ENCODE results near the gene GSC2. TPM values are rescaled to one million over a fixed set of nuclear protein-coding genes. Genes with fewer than 3 reads are reported as not detected.

GSC2 gene
- total RNA-seq, 3 donors from 2014 or later (not counting 1 experiment from before 2014, with no cell fraction given), result not detected

DNA sequence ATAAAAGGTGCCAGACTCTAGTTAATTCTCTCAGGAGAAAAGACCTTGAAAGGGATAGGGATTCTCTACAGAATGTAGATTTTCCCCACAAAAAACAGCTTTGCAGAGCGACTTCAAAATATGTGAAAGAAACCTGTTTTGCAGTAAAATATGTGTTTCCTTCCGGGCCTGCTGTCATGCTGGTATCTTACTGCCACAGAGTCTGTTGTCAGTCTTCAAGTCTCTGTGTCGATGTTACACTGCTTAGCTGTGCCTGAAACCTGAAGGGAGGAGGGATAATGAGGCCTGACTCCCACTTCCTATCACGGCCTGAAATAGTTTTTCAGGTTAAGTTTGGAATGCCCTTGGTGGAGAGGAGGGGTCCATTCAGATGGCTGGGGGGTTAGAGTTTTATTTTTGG, 26.2 kb downstream of the GSC2 start:
- intact Hi-C loops (cut with micrococcal nuclease), result loop anchor here (2.0 to 10.0 kb wide), 4 partner anchors 55 to 353 kb away; partner anchors contain the start of genes CDC45, CLTCL1, HIRA and MRPL40
- Histone ChIP-seq H3K27me3 (ENCODE audit: control insufficient read depth, insufficient read depth, low read length) (no peaks in the 10 kb centered on the region), H3K27ac (ENCODE audit: low read length) (no peak overlapping the region), H3K4me3 (ENCODE audit: low read length) (no peak overlapping the region), H3K4me1 (ENCODE audit: control insufficient read depth, insufficient read depth, low read length) (peaks cover 33% of the 10 kb centered on the region), H3K36me3 (ENCODE audit: control insufficient read depth, insufficient read depth, low read length) (no peaks in the 10 kb centered on the region), H3K9me3 (ENCODE audit: control insufficient read depth, insufficient read depth, low read length) (no peaks in the 10 kb centered on the region)
- WGBS (ENCODE audit: insufficient coverage), result 93% methylated on average over 4 of the region's 4 CpGs
- H3K9me3 Mint-ChIP-seq, result no peaks in the 10 kb centered on the region
- ATAC-seq (no peak), DNase-seq (no peak)
- TF ChIP-seq, protein P1, sequence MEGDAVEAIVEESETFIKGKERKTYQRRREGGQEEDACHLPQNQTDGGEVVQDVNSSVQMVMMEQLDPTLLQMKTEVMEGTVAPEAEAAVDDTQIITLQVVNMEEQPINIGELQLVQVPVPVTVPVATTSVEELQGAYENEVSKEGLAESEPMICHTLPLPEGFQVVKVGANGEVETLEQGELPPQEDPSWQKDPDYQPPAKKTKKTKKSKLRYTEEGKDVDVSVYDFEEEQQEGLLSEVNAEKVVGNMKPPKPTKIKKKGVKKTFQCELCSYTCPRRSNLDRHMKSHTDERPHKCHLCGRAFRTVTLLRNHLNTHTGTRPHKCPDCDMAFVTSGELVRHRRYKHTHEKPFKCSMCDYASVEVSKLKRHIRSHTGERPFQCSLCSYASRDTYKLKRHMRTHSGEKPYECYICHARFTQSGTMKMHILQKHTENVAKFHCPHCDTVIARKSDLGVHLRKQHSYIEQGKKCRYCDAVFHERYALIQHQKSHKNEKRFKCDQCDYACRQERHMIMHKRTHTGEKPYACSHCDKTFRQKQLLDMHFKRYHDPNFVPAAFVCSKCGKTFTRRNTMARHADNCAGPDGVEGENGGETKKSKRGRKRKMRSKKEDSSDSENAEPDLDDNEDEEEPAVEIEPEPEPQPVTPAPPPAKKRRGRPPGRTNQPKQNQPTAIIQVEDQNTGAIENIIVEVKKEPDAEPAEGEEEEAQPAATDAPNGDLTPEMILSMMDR (IDR thresholded peaks at IDR 0.05), result no peak
- H3K36me3 Mint-ChIP-seq, result no peaks in the 10 kb centered on the region
- no peaks in the 10 kb centered on the region for H3K27me3 Mint-ChIP-seq (ENCODE audit: low read depth in 2 of 2)
- peaks cover 27 to 34% of the 10 kb centered on the region in 2 donors for H3K4me1 Mint-ChIP-seq
- no peak overlapping the region for H3K4me3 Mint-ChIP-seq
- H3K27ac Mint-ChIP-seq, result no peak overlapping the region

DNA sequence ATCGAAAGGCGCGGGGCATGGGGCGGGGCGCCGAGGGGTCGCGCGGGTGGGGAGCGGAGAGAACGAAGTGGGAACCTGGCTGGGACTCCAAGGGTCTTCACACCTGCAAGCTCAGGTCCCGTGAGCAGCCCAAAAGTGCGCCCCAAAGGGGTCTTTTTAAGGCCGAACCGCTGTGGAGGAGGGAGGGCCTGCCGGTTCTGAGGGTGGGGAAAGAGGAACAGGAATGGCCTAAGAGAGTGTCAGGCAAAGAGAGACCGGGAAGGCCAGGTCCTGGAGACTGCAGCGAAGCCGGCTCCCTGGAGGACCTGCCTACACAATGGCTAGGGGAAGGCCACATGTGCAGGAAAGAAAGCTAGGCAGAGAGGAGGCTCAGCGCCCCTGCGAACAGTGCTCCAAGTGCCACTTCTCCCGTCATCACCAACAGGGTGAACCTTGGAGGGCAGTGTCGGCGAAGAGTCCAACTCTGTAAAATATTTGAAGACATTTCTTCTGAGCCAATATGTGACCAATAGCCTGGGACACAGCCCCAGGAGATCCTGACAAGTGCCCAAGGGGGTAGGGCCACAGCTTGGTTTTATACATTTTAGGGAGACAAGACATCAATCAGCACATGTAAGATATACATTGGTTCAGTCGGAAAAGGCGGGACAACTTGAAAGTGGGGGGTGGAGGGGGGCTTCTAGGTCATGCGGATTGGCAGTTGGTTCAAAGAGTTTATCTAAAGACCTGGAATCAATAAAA, 27.2 kb downstream of the GSC2 start:
- H3K27ac ChIP-seq (ENCODE audit: low read length), result peak overlapping the region; percentile 35
- H3K4me3 ChIP-seq (ENCODE audit: low read length), result peak overlapping the region; percentile 47
- H3K27ac Mint-ChIP-seq, result peak overlapping the region in 1 of 2 donors; percentile 90
- ATAC-seq, result no peak
- H3K4me3 Mint-ChIP-seq, result peak overlapping the region; percentile 84
- no peaks in the 10 kb centered on the region for H3K9me3 Mint-ChIP-seq
- no peaks in the 10 kb centered on the region for H3K36me3 Mint-ChIP-seq
- peaks cover 43% of the 10 kb centered on the region for H3K4me1 ChIP-seq (ENCODE audit: control insufficient read depth, insufficient read depth, low read length)
- TF ChIP-seq, protein P1 (IDR thresholded peaks at IDR 0.05), result no peak
- intact Hi-C loops (cut with micrococcal nuclease), result loop anchor here (1.0 to 10.0 kb wide), 6 partner anchors 14 to 354 kb away; partner anchors contain the start of genes CDC45, CLTCL1, ESS2 and HIRA
- DNase-seq, result no peak
- no peaks in the 10 kb centered on the region for H3K36me3 ChIP-seq (ENCODE audit: control insufficient read depth, insufficient read depth, low read length)
- no peaks in the 10 kb centered on the region for H3K9me3 ChIP-seq (ENCODE audit: control insufficient read depth, insufficient read depth, low read length)
- no peaks in the 10 kb centered on the region for H3K27me3 ChIP-seq (ENCODE audit: control insufficient read depth, insufficient read depth, low read length)
- 25% methylated on average over 27 of the region's 27 CpGs for WGBS (ENCODE audit: insufficient coverage)
- no peaks in the 10 kb centered on the region for H3K27me3 Mint-ChIP-seq (ENCODE audit: low read depth in 2 of 2)
- H3K4me1 Mint-ChIP-seq, result peaks cover 29 to 39% of the 10 kb centered on the region in 2 donors

GRCh38 chr22:19122143-19122751, 27.8 kb downstream of the GSC2 start, which contains the start of gene DGCR2:
Gene DGCR2, minus strand, starts transcription at chr22:19122412. Its CDS starts 206 bp downstream, at chr22:19122206.
- Histone ChIP-seq H3K27me3 (ENCODE audit: control insufficient read depth, insufficient read depth, low read length) (no peaks in the 10 kb centered on the region), H3K9me3 (ENCODE audit: control insufficient read depth, insufficient read depth, low read length) (no peaks in the 10 kb centered on the region), H3K4me1 (ENCODE audit: control insufficient read depth, insufficient read depth, low read length) (peaks cover 49% of the 10 kb centered on the region), H3K4me3 (ENCODE audit: low read length) (peak within 1 kb of the TSS; percentile 93), H3K27ac (ENCODE audit: low read length) (peak within 1 kb of the TSS; percentile 77), H3K36me3 (ENCODE audit: control insufficient read depth, insufficient read depth, low read length) (no peaks in the 10 kb centered on the region)
- under 1% methylated on average over 67 of the region's 67 CpGs for WGBS (ENCODE audit: insufficient coverage)
- Mint-ChIP-seq H3K36me3 (no peaks in the 10 kb centered on the region), H3K9me3 (no peaks in the 10 kb centered on the region), H3K27me3 (ENCODE audit: low read depth in 2 of 2) (no peaks in the 10 kb centered on the region), H3K27ac (peak within 1 kb of the TSS; percentile 63 to 90), H3K4me1 (peaks cover 36 to 43% of the 10 kb centered on the region in 2 donors), H3K4me3 (peak within 1 kb of the TSS; percentile 88)
- TF ChIP-seq, protein P1 (IDR thresholded peaks at IDR 0.05), result no peak
- ATAC-seq (peak; percentile 95 to 99 (median 96)), DNase-seq (peak; percentile 92 to 98)
- intact Hi-C loops (cut with micrococcal nuclease), result loop anchor here (1.0 to 10.0 kb wide), 6 partner anchors 13 to 355 kb away; partner anchors contain the start of genes CDC45, CLTCL1, ESS2 and HIRA

All from natural killer cell (primary cell).